Forelimb muscle (tissue), 1 donor: Measurements from ENCODE around the gene SH3TC1. TPM values are rescaled to one million over a fixed set of nuclear protein-coding genes. Genes with fewer than 3 reads are reported as not detected.

Experiments
- DNase-seq: peaks from one replicate; pipeline ENCODE4 v3.0.0-alpha.2; 2013; ENCODE audit warnings: low read depth
- polyA plus RNA-seq: library from polyadenylated mRNA; unstranded; fragments of 120-200 nt; gene quantifications from one replicate; pipeline ENCODE4 v1.2.1, GENCODE V29; 2013; ENCODE audit not compliant: insufficient read length

The SH3TC1 gene
- polyA plus RNA-seq, 1 donor: 8.5 TPM

GRCh38 chr4:8286719-8287342 is 87.7 kb downstream of the SH3TC1 start:
- no peak for DNase-seq

DNA sequence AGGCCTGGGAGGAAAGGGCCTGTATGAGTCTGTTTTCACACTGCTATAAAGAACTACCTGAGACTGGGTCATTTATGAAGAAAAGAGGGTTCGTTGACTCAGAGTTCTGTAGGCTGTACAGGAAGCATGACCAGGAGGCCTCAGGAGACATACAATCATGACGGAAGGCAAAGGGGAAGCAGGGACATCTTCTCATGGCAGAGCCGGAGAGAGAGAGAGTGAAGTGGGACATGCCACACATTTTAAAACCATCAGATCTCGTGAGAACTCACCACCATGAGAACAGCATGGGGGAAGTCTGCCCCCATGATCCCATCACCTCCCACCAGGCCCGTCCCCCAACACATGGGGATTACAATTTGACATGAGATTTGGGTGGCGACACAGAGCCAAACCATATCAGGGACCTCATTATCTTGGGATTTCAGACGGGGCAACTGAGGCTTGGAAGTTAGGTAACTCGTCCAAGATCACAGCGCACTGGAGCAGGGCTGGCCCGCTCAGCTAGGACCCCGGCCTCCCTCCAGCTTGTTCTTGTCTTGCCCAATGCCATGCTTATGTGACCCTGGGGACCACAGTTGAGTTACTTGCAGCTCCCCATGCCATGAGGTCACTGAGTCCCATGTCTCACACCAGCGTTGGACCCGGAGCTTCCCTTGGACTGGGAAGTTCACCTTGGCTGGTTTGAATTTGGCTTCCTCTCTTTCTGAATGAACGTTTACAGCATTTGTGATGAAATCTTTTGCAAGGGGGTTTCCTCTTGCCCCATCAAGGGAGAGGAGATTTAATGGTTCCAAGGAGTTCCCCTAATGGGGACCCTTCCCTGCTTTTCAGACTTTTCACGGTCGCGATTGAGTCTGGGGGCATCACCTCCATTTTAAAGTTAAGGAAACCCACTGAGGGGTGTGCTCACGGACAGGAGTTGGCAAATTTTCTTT is 88.5 kb downstream of the SH3TC1 start:
- no peak for DNase-seq

- no peak for DNase-seq
Measured at GRCh38 chr4:8289151-8289750, 90.2 kb downstream of the SH3TC1 start.

DNA sequence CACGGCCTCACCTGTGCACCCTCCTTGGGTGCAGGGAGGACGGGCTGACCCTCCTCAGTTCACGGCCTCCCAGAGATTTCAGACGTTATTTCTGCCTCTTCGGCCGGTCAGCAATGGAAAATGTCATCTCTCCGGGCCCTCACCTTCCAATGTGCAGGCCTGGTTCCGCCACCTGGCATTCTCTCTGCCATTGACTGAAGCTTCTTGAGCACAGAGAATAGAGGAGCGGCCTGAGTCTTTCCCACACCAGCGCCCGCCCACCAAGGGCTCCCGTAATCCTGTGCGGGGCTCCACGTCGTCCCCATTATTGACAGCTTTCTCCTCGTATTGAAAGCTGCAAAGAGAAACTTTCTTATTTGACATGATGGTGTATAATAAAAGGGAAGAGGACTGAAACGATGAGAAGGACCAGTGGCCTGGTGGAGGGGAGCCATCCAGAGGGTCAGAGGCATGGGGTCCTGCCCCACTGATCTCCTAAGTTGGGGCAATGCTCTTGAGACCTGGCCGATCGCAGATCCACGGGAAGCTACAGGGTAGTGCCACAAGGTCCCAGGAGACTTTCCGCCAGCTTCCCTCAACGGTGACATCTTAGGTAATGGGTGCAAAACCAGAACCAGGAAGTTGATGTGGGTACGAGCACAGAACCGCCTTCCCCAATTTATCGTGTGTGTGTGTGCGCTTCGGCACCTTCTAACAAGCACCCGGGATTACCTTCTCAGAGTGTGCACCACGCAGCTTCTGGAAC is 91.0 kb downstream of the SH3TC1 start:
- no peak for DNase-seq

DNA sequence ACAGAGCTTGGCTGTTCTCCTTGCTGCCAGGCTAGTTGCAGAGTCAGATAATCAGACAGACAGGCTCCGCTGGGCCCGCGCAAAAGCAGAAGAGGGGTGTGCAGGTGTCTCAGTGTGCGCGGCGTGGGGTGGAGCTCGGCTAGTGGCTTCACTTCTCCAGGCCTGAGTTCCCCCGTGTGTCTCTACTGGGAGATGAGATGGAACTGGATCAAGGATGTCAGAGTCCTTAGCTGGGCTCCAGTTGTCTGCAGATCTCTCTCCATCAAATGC is 91.5 kb downstream of the SH3TC1 start:
- DNase-seq: no peak

Other genes with a start within 250 kb of the SH3TC1 start
- gene ABLIM2, start 40.5 kb upstream of the SH3TC1 start, polyA plus RNA-seq: 17.0 TPM
- 47.5 TPM for gene HTRA3, start 70.5 kb downstream of the SH3TC1 start, polyA plus RNA-seq
- 11.7 TPM for gene ACOX3, start 241.4 kb downstream of the SH3TC1 start, polyA plus RNA-seq
- gene TRMT44, start 241.5 kb downstream of the SH3TC1 start, polyA plus RNA-seq: 12.0 TPM